HG02840 (cell line): ENCODE data around the gene LPCAT1.

Experiments used
- ATAC-seq: cut with Tn5 transposase; IDR thresholded peaks from one replicate; pipeline ENCODE4 v1.9.1; 2021; ENCODE audit warnings: mild to moderate bottlenecking, moderate library complexity, moderate number of reproducible peaks; ENCODE audit not compliant: unreplicated experiment, low FRiP score

LPCAT1 gene

GRCh38 chr5:1446602-1447343 is 77.0 kb downstream of the LPCAT1 start:
- no peak for ATAC-seq

- ATAC-seq, result no peak
Observed at GRCh38 chr5:1445689-1446601, 77.8 kb downstream of the LPCAT1 start.

DNA sequence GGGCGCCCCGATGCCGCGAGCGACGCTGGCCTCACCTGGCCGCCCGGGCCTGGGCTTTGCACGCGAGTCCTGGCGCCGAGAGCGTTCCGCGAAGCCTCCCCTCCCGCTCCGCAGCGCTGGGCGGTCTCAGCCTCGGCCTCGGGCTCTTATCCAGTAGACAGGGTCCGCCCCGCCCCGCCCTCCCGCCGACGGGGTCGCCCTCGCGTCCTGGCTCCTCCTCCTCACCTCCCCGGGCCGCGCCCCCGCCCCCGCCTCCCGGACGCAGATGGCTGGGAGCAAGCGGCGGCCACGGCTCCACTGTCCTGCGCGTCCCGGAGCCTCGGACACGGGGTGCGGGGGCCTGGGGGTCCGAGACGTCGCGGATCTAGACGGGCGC is 78.5 kb downstream of the LPCAT1 start, which contains the start of gene SLC6A3:
TSS of gene SLC6A3 (minus strand) at position 128 of the 376 bp plus-strand sequence. CDS start 2,243 bp downstream, outside the sequence.
- ATAC-seq, result no peak

- ATAC-seq, result no peak
Observed at GRCh38 chr5:1444361-1445189, 79.2 kb downstream of the LPCAT1 start.

DNA sequence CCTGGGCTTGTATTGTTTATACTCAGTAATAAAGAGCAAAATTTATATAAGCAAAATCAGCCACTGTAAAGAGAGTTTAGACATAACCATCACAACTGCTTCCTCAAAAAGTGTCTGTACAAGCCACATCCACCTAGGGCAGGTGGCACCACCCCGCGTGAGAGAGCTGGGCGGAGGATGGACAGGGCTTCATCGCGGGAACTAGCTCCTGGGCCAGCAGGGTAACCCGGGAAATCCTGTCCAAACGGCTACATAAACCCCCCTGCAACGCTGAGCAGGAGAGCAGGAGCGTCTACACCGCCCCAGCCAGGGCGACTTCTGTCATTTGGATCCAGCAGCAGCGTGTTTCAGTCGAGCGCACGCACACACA is 79.8 kb downstream of the LPCAT1 start:
- no peak for ATAC-seq

DNA sequence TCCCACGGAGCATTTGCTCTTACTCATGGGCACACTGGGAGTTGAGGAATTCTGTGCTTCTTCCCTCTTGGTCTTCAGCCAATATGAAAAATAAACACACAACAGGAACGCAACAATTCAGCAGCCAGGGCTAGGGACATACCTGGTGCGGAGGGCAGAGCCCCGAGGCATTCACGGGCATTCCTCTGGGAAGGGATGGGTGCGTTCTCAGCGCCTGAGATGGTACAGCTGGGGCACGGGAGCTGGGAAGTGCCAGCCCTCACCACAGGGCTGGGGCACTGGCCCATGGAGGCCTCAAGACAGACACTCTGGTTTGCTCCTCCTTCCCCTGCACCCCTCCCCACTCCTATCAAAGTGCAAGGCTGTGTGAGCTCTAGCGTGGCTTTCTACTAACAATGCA is 80.6 kb downstream of the LPCAT1 start:
- ATAC-seq, result no peak

DNA sequence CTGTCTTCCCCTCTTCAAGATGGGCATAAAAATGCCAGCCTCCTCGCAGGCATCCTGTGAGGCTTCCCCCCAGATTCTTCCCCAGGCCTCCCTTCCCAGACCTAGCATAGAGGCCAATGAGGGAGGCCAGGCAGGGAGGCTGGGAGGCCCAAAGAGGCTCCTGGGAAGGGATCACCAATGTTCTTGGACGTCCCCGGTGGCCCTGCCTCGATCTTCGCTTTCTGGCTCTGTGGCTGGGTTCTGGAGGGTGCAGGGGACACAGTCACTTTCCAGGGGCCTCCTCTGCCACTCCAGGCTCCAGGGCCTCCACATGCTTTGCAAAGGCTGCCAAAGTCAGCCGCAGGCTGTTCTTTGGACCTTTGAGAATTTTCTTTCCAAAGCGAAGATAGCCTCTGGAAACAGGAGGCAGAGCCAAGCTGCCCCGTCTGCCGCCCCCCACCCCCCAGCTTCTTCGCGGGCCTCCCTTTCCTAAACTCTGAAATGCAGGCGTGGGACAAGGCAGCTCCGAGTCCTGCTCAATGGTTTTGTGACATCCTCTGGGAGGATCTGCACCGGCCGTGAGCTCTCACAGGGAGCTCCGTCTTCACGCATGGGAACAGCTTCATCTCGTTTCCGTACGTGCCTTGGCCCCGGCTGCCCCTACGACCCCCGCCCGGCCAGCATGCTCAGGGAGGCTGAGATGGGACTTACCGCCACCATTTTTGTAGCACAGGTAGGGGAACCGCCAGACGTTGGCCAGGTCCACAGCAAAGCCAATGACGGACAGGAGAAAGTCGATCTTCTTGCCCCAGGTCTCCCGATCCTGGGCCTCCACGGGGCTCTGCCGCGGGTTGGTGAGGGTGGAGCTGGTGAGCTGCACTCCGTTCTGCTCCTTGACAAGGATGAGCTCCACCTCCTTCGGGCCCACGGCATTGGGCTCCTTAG is 81.3 kb downstream of the LPCAT1 start:
- no peak for ATAC-seq

- no peak for ATAC-seq
Observed at GRCh38 chr5:1441166-1441865, 82.4 kb downstream of the LPCAT1 start.

GRCh38 chr5:1440098-1440493 is 83.7 kb downstream of the LPCAT1 start:
- no peak for ATAC-seq

DNA sequence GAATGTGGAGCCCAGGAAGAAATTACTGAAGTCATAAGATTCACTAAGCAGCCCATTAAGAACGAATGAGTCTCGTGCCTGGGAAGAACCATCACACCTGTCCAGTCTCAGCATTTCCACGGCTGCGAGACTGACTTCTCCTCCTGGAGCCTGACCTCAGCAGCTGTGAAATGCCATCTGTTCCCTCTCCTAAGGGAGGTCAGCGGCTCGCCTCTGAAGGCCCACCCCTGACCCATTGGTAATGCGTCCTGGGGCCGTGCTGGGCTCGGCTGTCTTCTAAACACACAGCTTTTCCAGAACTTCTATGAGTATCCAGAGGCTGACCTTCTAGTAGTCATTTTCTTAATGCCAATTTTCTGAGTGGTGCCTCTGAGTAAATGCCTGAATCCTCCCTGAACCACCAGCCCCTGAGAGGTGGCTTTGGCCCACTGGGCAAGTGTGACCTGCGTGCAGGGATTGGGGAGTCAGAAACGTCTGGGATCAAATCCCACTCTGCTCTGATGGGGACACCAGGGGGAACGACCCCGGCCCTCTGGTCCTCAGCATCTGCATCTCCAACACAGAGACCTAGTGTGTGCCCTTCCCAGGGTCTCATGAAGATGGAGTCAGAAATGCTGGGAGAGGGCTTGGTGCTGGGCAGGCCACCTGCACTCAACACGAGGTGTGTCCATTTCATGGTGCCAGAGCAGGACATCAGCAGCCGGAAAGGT is 84.2 kb downstream of the LPCAT1 start:
- no peak for ATAC-seq

GRCh38 chr5:1438871-1439270 is 84.9 kb downstream of the LPCAT1 start:
- no peak for ATAC-seq

DNA sequence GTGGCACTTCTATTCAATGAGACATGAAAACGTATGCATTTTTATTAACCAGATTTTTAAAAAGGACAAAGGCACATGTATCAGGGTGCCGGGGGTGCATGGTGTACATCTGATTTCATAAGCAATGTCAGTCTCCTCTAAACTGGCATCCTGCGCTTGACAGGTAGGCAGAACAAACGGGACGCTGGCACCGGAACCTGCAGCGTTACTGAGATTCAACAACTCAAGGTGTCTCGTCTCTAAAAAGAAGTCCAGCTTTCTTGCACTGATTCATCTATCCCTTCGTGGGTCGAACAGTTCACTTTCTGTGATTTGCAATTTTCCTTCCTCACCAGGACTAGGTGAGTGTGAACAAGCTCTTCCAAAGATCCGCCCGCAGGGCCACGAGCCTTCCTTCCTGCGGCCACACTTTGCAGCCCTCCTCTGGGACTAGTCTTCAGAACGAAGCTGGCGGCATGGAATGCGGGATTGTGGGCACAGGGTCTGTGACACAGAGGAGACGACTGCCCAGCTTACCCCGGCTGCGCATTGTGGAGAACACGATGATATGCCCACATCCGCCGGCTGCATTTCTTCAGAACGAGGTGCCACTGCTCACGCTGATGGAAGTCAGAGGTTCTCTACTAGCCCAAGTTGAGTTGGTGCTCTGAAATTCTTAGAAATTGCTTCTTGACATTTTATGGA is 85.7 kb downstream of the LPCAT1 start:
- no peak for ATAC-seq

DNA sequence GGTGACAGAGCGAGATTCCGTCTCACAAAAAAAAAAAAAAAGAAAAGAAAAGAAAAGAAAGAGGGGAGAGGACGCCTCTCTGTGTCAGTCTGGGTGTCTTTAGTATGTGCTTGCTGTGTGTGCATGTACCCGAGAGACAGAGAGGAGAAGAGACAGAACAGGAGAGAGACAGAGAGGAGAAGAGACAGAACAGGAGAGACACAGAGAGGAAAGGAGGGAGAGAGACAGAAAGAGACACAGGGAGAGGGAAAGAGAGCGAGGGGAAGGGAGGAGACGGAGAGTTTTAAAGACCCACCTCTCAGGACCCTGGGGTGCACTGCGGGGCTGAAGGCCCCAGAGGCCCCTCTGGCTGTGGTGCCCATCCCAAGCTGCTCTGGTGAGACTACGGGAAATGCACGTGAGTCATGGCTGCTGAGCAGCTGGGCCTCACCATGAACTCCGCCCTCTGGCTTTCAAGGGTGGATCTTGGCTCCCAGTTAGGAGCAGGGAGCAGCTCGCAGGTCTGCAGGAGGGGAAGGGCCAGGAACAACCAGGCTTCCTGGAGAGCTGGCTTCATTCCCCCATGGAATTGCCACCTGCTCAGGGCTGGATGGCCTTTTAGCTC is 86.4 kb downstream of the LPCAT1 start:
- no peak for ATAC-seq

GRCh38 chr5:1436681-1437080 is 87.1 kb downstream of the LPCAT1 start:
- no peak for ATAC-seq

GRCh38 chr5:1436036-1436435 is 87.7 kb downstream of the LPCAT1 start:
- ATAC-seq, result no peak

DNA sequence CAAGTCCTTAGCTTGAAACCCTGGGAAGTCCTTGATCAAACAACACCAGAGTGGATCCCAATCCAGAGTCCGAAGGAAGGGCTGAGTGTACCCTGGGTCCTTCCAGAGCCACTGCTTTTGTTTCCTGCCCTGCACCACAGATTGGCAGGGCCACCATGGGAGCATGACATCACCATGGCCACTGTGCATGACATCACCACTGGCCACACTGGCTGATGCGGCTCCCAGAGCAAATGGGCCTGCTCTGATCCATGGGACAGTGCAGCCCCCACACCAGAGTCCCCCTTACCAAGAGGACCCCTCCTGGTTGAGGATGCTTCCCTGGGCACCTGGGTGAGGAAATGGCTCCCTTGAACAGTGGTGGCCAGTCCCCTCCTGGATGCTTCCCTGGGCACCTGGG is 88.4 kb downstream of the LPCAT1 start:
- ATAC-seq, result no peak

DNA sequence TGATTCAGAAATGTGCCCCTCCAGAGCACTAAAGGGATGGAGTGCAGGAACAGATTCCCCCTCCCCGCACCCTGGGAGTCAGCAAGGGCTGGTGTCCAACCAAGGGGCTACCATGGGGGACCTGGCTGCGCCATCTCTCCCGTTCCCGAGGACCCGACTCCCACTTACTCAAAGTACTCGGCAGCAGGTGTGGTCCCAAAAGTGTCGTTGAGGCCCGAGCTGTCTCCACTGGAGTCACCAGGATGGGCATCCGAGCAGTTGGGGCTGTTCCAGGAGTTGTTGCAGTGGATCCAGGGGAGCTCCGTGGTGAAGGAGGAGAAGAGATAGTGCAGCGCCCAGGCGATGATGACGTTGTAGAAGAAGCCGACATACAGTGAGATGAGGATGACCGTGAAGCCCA is 91.5 kb downstream of the LPCAT1 start:
- no peak for ATAC-seq

- ATAC-seq, result no peak
Observed at GRCh38 chr5:1431896-1432295, 91.9 kb downstream of the LPCAT1 start.
